ENCODE measurements around the gene CLEC20A. TPM values are rescaled to one million over a fixed set of nuclear protein-coding genes. Genes with fewer than 3 reads are reported as not detected.

Gene CLEC20A

GRCh38 chr1:178434899-178435435 is 61.8 kb downstream of the CLEC20A start:
- no peaks in the 10 kb centered on the region for H3K36me3 ChIP-seq (ENCODE audit: control insufficient read depth, insufficient read depth, low read length)
- no peak overlapping the region for H2BK15ac ChIP-seq (replicated peaks; ENCODE audit: low read depth)
- no peak for DNase-seq
- H2AK5ac ChIP-seq (ENCODE audit: low read length): no peak overlapping the region
- no peak overlapping the region for H3K4me3 ChIP-seq (ENCODE audit: low read length)
- H3K23ac ChIP-seq (ENCODE audit: low read length): no peak overlapping the region
- H4K5ac ChIP-seq (ENCODE audit: low read length): no peak overlapping the region
- no peak overlapping the region for H3K4me2 ChIP-seq (ENCODE audit: low read length)
- H3K4ac ChIP-seq (ENCODE audit: low read depth, low read length): no peak overlapping the region
- H2BK120ac ChIP-seq (ENCODE audit: low read depth, low read length): no peak overlapping the region
- H3K27me3 ChIP-seq (ENCODE audit: insufficient read depth, low read length, poor library complexity): no peaks in the 10 kb centered on the region
- no peak overlapping the region for H3K27ac ChIP-seq (ENCODE audit: low read depth, low read length)
- no peaks in the 10 kb centered on the region for H3K4me1 ChIP-seq (ENCODE audit: control insufficient read depth, low read depth, low read length)
- H4K8ac ChIP-seq (ENCODE audit: low read depth, low read length): no peak overlapping the region
- H3K18ac ChIP-seq (ENCODE audit: low read length): no peak overlapping the region
- H3K56ac ChIP-seq (ENCODE audit: low read length): no peak overlapping the region
- H3K79me2 ChIP-seq (ENCODE audit: control insufficient read depth, insufficient read depth, low read length): no peaks in the 10 kb centered on the region
- no peaks in the 10 kb centered on the region for H3K79me1 ChIP-seq (ENCODE audit: low read length)
- no peak overlapping the region for H2BK5ac ChIP-seq (ENCODE audit: low read length)
- no peak overlapping the region for H3K9ac ChIP-seq (ENCODE audit: low read length)

GRCh38 chr1:178434360-178434759 is 62.4 kb downstream of the CLEC20A start:
- Histone ChIP-seq H3K27ac (ENCODE audit: low read depth, low read length) (no peak overlapping the region), H3K18ac (ENCODE audit: low read length) (no peak overlapping the region), H2BK5ac (ENCODE audit: low read length) (no peak overlapping the region), H2BK120ac (ENCODE audit: low read depth, low read length) (no peak overlapping the region), H3K4me1 (ENCODE audit: control insufficient read depth, low read depth, low read length) (no peaks in the 10 kb centered on the region), H4K8ac (ENCODE audit: low read depth, low read length) (no peak overlapping the region), H3K27me3 (ENCODE audit: insufficient read depth, low read length, poor library complexity) (no peaks in the 10 kb centered on the region), H2BK15ac (replicated peaks; ENCODE audit: low read depth) (no peak overlapping the region), H4K5ac (ENCODE audit: low read length) (no peak overlapping the region), H3K23ac (ENCODE audit: low read length) (no peak overlapping the region), H3K9ac (ENCODE audit: low read length) (no peak overlapping the region), H3K79me1 (ENCODE audit: low read length) (no peaks in the 10 kb centered on the region), H3K4me2 (ENCODE audit: low read length) (no peak overlapping the region), H3K36me3 (ENCODE audit: control insufficient read depth, insufficient read depth, low read length) (no peaks in the 10 kb centered on the region), H2AK5ac (ENCODE audit: low read length) (no peak overlapping the region), H3K79me2 (ENCODE audit: control insufficient read depth, insufficient read depth, low read length) (no peaks in the 10 kb centered on the region), H3K4me3 (ENCODE audit: low read length) (no peak overlapping the region), H3K56ac (ENCODE audit: low read length) (no peak overlapping the region), H3K4ac (ENCODE audit: low read depth, low read length) (no peak overlapping the region)
- WGBS (ENCODE audit: extremely low coverage, insufficient coverage, low lambda C conversion rate): no CpG with 5 or more reads among the region's 1 CpG
- no peak for DNase-seq

Small RNAs within 50 kb of the gene (small RNA-seq; reads per million reads assigned to genes)
- gene RF00017 (ENCODE audit: insufficient read depth): not detected
